Measurements from ENCODE around the gene MTMR12.

DNA sequence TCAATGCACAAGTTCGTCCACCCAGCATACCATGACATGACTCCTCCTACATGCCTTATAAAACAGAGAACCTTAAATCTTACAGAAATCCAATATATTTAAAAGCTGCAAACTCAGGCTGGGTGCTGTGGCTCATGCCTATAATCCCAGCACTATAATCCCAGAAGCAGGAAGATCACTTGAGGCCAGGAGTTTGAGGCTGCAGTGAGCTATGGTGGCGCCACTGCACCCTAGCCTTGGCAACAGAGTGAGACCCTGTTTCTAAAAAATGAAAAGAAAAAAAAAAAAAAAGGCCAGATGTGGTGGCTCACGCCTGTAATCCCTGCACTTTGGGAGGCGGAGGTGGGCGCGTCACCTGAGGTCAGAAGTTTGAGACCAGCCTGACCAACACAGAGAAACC, 68.7 kb downstream of the MTMR12 start:
- TF ChIP-seq, protein P1, sequence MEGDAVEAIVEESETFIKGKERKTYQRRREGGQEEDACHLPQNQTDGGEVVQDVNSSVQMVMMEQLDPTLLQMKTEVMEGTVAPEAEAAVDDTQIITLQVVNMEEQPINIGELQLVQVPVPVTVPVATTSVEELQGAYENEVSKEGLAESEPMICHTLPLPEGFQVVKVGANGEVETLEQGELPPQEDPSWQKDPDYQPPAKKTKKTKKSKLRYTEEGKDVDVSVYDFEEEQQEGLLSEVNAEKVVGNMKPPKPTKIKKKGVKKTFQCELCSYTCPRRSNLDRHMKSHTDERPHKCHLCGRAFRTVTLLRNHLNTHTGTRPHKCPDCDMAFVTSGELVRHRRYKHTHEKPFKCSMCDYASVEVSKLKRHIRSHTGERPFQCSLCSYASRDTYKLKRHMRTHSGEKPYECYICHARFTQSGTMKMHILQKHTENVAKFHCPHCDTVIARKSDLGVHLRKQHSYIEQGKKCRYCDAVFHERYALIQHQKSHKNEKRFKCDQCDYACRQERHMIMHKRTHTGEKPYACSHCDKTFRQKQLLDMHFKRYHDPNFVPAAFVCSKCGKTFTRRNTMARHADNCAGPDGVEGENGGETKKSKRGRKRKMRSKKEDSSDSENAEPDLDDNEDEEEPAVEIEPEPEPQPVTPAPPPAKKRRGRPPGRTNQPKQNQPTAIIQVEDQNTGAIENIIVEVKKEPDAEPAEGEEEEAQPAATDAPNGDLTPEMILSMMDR (IDR thresholded peaks at IDR 0.05; ENCODE audit: low read depth, low read length), result no peak
- no peak for TF ChIP-seq EZH2phosphoT487 (IDR thresholded peaks at IDR 0.05; ENCODE audit: low read depth)

Measured in OCI-LY3 (cell line).